NAMALWA (cell line): Measurements from ENCODE around the gene RBKS.

Experiments
- DNase-seq: peaks from one replicate; pipeline ENCODE4 v3.0.0-alpha.2; 2015; ENCODE audit warnings: low spot score

The RBKS gene

DNA sequence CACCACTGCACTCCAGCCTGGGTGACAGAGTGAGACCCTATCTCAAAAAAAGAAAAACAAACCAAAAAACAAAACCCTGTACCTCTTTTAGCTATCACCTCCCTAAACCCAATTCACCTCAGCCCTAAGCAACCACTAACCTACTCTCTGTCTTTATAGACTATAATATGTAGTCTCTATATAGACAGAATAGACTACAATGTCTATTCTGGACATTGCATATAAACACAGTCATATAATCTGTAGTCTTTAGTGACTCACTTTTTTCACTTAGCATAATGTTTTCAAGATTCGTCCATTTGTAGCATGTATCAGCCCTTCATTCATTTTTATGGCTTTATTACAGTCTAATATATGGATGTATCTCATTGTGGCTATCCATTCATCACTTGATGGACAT lies 155.9 kb downstream of the RBKS start:
- DNase-seq: no peak
